Measurements from ENCODE around the gene DNAJC1.
A peak's percentile ranks its signal among the peaks of the same experiment; 100 is the strongest.

DNAJC1 gene

GRCh38 chr10:21722209-21722608 lies 281.3 kb downstream of the DNAJC1 start:
- no peak for TF ChIP-seq CREB1 (IDR thresholded peaks at IDR 0.05; ENCODE audit: low read depth)
- TF ChIP-seq YY1 (IDR thresholded peaks at IDR 0.05; ENCODE audit: low read depth), result no peak
- no peak for TF ChIP-seq FOXM1 (IDR thresholded peaks at IDR 0.05; ENCODE audit: borderline replicate concordance, low read depth)
- no peak for TF ChIP-seq CEBPB (IDR thresholded peaks at IDR 0.05)

GRCh38 chr10:21721000-21721665 lies 282.4 kb downstream of the DNAJC1 start:
- TF ChIP-seq CREB1 (IDR thresholded peaks at IDR 0.05; ENCODE audit: low read depth) (no peak), CEBPB (IDR thresholded peaks at IDR 0.05) (no peak), EP300 (IDR thresholded peaks at IDR 0.05; ENCODE audit: borderline replicate concordance) (no peak)

GRCh38 chr10:21720090-21720489 lies 283.4 kb downstream of the DNAJC1 start:
- no peak for TF ChIP-seq YY1 (IDR thresholded peaks at IDR 0.05; ENCODE audit: low read depth)
- peak; percentile 73; the same call in 1 of the 2 replicates for TF ChIP-seq CEBPB (IDR thresholded peaks at IDR 0.05)
- peak; percentile 69 for TF ChIP-seq MAX (IDR thresholded peaks at IDR 0.05)

GRCh38 chr10:21719502-21719901 lies 284.0 kb downstream of the DNAJC1 start:
- TF ChIP-seq RAD21 (IDR thresholded peaks at IDR 0.05; ENCODE audit: low read depth), result no peak
- TF ChIP-seq EP300 (IDR thresholded peaks at IDR 0.05; ENCODE audit: borderline replicate concordance), result no peak
- TF ChIP-seq, protein P1, sequence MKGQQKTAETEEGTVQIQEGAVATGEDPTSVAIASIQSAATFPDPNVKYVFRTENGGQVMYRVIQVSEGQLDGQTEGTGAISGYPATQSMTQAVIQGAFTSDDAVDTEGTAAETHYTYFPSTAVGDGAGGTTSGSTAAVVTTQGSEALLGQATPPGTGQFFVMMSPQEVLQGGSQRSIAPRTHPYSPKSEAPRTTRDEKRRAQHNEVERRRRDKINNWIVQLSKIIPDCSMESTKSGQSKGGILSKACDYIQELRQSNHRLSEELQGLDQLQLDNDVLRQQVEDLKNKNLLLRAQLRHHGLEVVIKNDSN (IDR thresholded peaks at IDR 0.05), result no peak
- no peak for TF ChIP-seq NFIC (IDR thresholded peaks at IDR 0.05)
- no peak for TF ChIP-seq MAX (IDR thresholded peaks at IDR 0.05)
- no peak for TF ChIP-seq YY1 (IDR thresholded peaks at IDR 0.05; ENCODE audit: low read depth)
- no peak for TF ChIP-seq CEBPB (IDR thresholded peaks at IDR 0.05)
- TF ChIP-seq FOXM1 (IDR thresholded peaks at IDR 0.05; ENCODE audit: borderline replicate concordance, low read depth), result no peak
- no peak for TF ChIP-seq EGR1 (IDR thresholded peaks at IDR 0.05)
- TF ChIP-seq ZBTB7A (IDR thresholded peaks at IDR 0.05; ENCODE audit: low read depth), result no peak
- TF ChIP-seq TAF1 (IDR thresholded peaks at IDR 0.05; ENCODE audit: low read depth), result no peak
- no peak for TF ChIP-seq CREB1 (IDR thresholded peaks at IDR 0.05; ENCODE audit: low read depth)
- TF ChIP-seq TCF12 (IDR thresholded peaks at IDR 0.05; ENCODE audit: low read depth), result no peak
- no peak for TF ChIP-seq REST (IDR thresholded peaks at IDR 0.05; ENCODE audit: low read depth)
- no peak for TF ChIP-seq TEAD4 (IDR thresholded peaks at IDR 0.05)

- TF ChIP-seq EGR1 (IDR thresholded peaks at IDR 0.05) (no peak), ZBTB7A (IDR thresholded peaks at IDR 0.05; ENCODE audit: low read depth) (no peak), TCF12 (IDR thresholded peaks at IDR 0.05; ENCODE audit: low read depth) (no peak), RAD21 (IDR thresholded peaks at IDR 0.05; ENCODE audit: low read depth) (no peak), EP300 (IDR thresholded peaks at IDR 0.05; ENCODE audit: borderline replicate concordance) (no peak), TEAD4 (IDR thresholded peaks at IDR 0.05) (no peak), CEBPB (IDR thresholded peaks at IDR 0.05) (no peak), NFIC (IDR thresholded peaks at IDR 0.05) (no peak), MAX (IDR thresholded peaks at IDR 0.05) (no peak), FOXM1 (IDR thresholded peaks at IDR 0.05; ENCODE audit: borderline replicate concordance, low read depth) (no peak), YY1 (IDR thresholded peaks at IDR 0.05; ENCODE audit: low read depth) (no peak)
Measured at GRCh38 chr10:21715531-21716195, 287.9 kb downstream of the DNAJC1 start.

DNA sequence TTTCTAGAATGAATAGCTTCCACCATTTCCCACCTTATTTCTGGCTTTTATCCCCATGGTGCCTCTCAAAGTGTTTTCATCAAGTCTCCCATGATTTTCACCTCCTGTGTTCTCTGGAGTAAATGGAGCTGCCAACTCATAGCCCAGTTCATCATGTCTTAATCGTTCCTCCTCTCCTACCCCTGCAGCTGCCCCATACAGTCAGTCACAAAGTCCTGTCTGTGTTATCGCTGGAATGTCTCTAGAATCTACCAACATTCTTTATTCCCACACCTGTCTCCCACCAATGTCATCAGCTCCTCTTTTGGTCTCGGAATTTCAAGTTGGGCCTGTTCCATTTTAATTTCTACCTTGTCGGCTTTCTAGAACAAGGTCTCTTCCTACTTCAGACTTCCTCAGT lies 290.6 kb downstream of the DNAJC1 start:
- TF ChIP-seq FOXM1 (IDR thresholded peaks at IDR 0.05; ENCODE audit: borderline replicate concordance, low read depth), result no peak
- TF ChIP-seq TAF1 (IDR thresholded peaks at IDR 0.05; ENCODE audit: low read depth), result no peak
- no peak for TF ChIP-seq NFIC (IDR thresholded peaks at IDR 0.05)
- no peak for TF ChIP-seq ZBTB7A (IDR thresholded peaks at IDR 0.05; ENCODE audit: low read depth)
- TF ChIP-seq, protein P1 (IDR thresholded peaks at IDR 0.05), result no peak
- TF ChIP-seq EGR1 (IDR thresholded peaks at IDR 0.05), result no peak
- TF ChIP-seq YY1 (IDR thresholded peaks at IDR 0.05; ENCODE audit: low read depth), result no peak
- no peak for TF ChIP-seq CREB1 (IDR thresholded peaks at IDR 0.05; ENCODE audit: low read depth)
- TF ChIP-seq MAX (IDR thresholded peaks at IDR 0.05), result no peak
- TF ChIP-seq EP300 (IDR thresholded peaks at IDR 0.05; ENCODE audit: borderline replicate concordance), result no peak
- no peak for TF ChIP-seq RAD21 (IDR thresholded peaks at IDR 0.05; ENCODE audit: low read depth)
- TF ChIP-seq REST (IDR thresholded peaks at IDR 0.05; ENCODE audit: low read depth), result no peak
- TF ChIP-seq CEBPB (IDR thresholded peaks at IDR 0.05), result no peak
- no peak for TF ChIP-seq TCF12 (IDR thresholded peaks at IDR 0.05; ENCODE audit: low read depth)
- TF ChIP-seq TEAD4 (IDR thresholded peaks at IDR 0.05), result no peak

Data from Ishikawa (cell line).